Measurements from ENCODE around the gene TM2D3.

DNA sequence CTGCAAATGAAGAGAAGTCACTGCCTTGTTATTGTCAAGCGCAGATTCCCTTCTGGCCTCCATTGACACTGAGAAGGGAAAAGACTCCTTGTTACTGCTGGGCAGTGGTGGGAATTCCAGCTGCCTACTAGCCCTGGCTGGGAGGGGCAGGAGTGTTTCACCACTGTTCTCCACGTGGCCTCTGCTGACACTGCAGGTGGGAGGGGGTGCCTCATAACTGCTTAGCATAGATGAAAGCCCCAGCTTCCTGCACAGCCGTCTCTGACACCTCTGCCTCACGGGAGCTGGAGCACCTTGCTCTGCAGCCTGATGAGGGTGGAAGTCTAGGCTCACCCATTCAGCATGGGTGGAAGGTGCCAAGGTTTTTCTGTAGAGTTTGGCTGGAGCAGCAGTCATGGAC, 52.1 kb downstream of the TM2D3 start:
- no peak for TF ChIP-seq POLR2AphosphoS5 (IDR thresholded peaks at IDR 0.05)
- TF ChIP-seq POLR2A (IDR thresholded peaks at IDR 0.05), result no peak
- TF ChIP-seq, protein P1, sequence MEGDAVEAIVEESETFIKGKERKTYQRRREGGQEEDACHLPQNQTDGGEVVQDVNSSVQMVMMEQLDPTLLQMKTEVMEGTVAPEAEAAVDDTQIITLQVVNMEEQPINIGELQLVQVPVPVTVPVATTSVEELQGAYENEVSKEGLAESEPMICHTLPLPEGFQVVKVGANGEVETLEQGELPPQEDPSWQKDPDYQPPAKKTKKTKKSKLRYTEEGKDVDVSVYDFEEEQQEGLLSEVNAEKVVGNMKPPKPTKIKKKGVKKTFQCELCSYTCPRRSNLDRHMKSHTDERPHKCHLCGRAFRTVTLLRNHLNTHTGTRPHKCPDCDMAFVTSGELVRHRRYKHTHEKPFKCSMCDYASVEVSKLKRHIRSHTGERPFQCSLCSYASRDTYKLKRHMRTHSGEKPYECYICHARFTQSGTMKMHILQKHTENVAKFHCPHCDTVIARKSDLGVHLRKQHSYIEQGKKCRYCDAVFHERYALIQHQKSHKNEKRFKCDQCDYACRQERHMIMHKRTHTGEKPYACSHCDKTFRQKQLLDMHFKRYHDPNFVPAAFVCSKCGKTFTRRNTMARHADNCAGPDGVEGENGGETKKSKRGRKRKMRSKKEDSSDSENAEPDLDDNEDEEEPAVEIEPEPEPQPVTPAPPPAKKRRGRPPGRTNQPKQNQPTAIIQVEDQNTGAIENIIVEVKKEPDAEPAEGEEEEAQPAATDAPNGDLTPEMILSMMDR (IDR thresholded peaks at IDR 0.05), result no peak
- no peak for TF ChIP-seq EP300 (IDR thresholded peaks at IDR 0.05)
